GM21737 (cell line): ENCODE data around the gene CGGBP1.
A peak's percentile ranks its signal among the peaks of the same experiment; 100 is the strongest.

Source experiments
- ATAC-seq: cut with Tn5 transposase; IDR thresholded peaks from one replicate; pipeline ENCODE4 v1.9.1; 2021; ENCODE audit warnings: mild to moderate bottlenecking, moderate library complexity; ENCODE audit not compliant: unreplicated experiment

Gene CGGBP1

GRCh38 chr3:88058581-88059379 is at the start of gene CGGBP1, which contains the start of gene ZNF654:
CGGBP1 (minus strand) TSS chr3:88059005; CDS start chr3:88055976, 3,029 bp downstream.
ZNF654 (plus strand) TSS chr3:88059255; CDS start chr3:88059320, 65 bp downstream.
- peak; percentile 94 for ATAC-seq

GRCh38 chr3:88105325-88105724 is 46.5 kb upstream of the CGGBP1 start:
- ATAC-seq = no peak

GRCh38 chr3:88101142-88101541 is 42.3 kb upstream of the CGGBP1 start:
- no peak for ATAC-seq

- ATAC-seq = no peak
Observed at GRCh38 chr3:88093266-88093665, 34.5 kb upstream of the CGGBP1 start.

- ATAC-seq = no peak
Observed at GRCh38 chr3:88092270-88092669, 33.5 kb upstream of the CGGBP1 start.

- no peak for ATAC-seq
Observed at GRCh38 chr3:88090681-88091080, 31.9 kb upstream of the CGGBP1 start.

- no peak for ATAC-seq
Observed at GRCh38 chr3:88084097-88084501, 25.3 kb upstream of the CGGBP1 start.

GRCh38 chr3:88082854-88083253 is 24.0 kb upstream of the CGGBP1 start:
- no peak for ATAC-seq

- ATAC-seq = no peak
Observed at GRCh38 chr3:88078932-88079331, 20.1 kb upstream of the CGGBP1 start.

GRCh38 chr3:88076712-88077111 is 17.9 kb upstream of the CGGBP1 start:
- ATAC-seq = no peak

GRCh38 chr3:88075497-88075896 is 16.7 kb upstream of the CGGBP1 start:
- no peak for ATAC-seq

- no peak for ATAC-seq
Observed at GRCh38 chr3:88075072-88075471, 16.3 kb upstream of the CGGBP1 start.

GRCh38 chr3:88061746-88062145 is 2.9 kb upstream of the CGGBP1 start:
- no peak for ATAC-seq

- peak; percentile 6 for ATAC-seq
Observed at GRCh38 chr3:88059380-88060170, 770 bp upstream of the CGGBP1 start.

GRCh38 chr3:88058306-88058580 is 562 bp downstream of the CGGBP1 start:
- ATAC-seq = no peak

- no peak for ATAC-seq
Observed at GRCh38 chr3:88057630-88058305, 1.0 kb downstream of the CGGBP1 start.

GRCh38 chr3:88046766-88047165 is 12.0 kb downstream of the CGGBP1 start:
- ATAC-seq = no peak

- ATAC-seq = no peak
Observed at GRCh38 chr3:88044411-88044810, 14.4 kb downstream of the CGGBP1 start.

- no peak for ATAC-seq
Observed at GRCh38 chr3:88041005-88041404, 17.8 kb downstream of the CGGBP1 start.

GRCh38 chr3:88040529-88040928 is 18.3 kb downstream of the CGGBP1 start:
- ATAC-seq = no peak

- no peak for ATAC-seq
Observed at GRCh38 chr3:88038566-88038965, 20.2 kb downstream of the CGGBP1 start.

GRCh38 chr3:88036221-88036620 is 22.6 kb downstream of the CGGBP1 start:
- no peak for ATAC-seq
